HG03439 (cell line): ENCODE results near the gene KLK8.
"Not testable (repeated sequence)": the region's sequence is repeated elsewhere in the genome, so short reads cannot be mapped to it uniquely, and the experiment has no call there.

ENCODE experiments used
- ATAC-seq: cut with Tn5 transposase; IDR thresholded peaks from one replicate; pipeline ENCODE4 v1.9.1; 2021; ENCODE audit warnings: mild to moderate bottlenecking, moderate library complexity; ENCODE audit not compliant: unreplicated experiment

Gene KLK8

DNA sequence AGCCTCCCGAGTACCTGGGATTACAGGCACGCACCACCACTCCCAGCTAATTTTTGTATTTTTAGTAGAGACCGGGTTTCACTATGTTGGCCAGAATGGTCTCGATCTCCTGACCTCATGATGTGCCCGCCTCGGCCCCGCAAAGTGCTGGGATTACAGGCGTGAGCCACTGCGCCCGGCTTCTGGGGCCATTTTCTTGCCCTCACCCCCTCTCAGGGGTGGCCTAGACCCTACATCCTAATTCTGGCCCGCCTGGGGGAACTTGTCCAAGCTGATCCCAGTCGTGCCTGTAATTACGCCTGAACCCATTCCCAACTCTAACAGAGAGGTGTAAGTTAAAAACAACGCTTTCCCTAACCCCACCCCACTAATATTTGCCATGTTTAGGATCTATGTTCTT is 17.0 kb downstream of the KLK8 start:
- not testable (repeated sequence) for ATAC-seq

DNA sequence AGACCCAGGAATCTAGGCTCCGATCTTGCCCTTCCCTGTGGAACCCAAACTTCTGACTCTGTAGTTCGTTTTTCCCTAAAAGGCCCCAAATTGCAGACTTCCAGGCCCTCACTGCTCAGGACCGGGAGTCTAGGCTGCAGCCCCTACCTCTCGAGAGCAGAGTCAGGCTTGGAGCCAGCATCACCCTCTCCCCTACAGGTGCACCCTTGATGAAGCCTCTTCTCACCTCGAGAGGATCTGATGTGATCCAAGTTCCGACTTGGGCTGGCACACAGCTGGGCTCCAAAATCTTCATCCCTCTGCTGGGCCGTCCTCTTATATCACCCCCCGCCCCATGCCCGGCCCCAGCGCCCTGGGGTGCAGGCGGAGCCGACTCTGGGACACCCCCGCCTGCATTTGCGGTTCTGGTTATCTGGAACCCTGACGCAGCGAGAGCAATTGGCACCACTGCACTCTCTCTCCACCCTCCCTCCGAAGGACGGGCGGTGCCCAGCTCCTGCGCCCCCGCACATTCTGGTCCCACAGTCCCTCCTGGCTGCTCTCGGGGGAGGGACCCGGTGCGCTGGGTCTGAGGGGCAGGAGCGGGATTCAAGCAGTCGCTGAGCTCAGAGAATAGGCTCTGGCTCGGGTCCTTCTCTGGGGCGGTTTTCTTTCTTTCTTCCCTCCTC is 17.6 kb downstream of the KLK8 start, which contains the start of gene KLK7:
TSS of gene KLK7 (minus strand) at position 293 of the 668 bp plus-strand sequence. CDS start 1,518 bp downstream, outside the sequence.
- no peak for ATAC-seq

DNA sequence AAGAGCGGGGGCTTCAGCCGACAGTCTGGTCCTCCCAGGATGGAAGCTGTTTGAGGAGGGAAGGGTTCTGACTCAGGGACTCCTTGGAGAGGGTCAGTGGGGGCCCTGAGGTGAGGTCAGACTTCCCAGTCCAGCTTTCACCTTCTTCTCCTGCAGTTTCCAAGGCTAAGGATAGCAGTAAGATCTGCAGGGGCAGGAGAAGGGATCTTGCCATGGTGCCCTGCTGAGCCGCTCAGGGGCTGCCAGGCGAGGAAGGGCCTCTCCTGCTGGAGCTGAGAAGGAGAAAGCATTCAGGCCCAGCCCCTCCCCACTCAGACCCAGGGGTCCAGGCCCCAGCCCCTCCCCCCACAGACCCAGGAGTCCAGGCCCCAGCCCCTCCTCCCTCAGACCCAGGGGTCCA is 19.2 kb downstream of the KLK8 start:
- ATAC-seq = no peak

DNA sequence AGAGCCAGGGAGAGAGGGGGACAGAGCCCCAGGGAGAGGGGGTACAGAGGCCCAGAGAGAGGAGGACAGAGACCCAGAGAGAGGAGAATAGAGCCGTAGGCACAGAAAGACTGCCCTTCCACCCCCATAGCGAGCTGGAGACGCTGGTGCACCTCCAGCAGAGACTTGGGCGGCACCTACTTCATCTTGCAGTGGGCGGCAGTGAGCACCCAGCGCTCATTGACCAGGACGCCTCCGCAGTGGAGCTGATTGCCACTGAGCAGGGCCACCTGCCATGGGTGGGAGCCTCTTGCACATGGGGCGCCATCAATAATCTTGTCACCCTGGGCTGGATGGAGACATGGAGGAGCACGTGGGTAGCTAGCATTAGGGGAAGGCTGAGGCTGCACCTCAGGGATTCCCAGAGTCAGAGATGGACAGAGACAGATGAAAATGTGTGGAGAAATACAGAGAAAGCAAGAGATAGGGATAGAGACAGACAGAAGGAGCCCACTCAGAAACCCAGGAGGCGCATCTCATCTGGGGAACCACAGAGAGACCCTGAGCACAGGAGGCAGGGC is 19.7 kb downstream of the KLK8 start:
- ATAC-seq = no peak

DNA sequence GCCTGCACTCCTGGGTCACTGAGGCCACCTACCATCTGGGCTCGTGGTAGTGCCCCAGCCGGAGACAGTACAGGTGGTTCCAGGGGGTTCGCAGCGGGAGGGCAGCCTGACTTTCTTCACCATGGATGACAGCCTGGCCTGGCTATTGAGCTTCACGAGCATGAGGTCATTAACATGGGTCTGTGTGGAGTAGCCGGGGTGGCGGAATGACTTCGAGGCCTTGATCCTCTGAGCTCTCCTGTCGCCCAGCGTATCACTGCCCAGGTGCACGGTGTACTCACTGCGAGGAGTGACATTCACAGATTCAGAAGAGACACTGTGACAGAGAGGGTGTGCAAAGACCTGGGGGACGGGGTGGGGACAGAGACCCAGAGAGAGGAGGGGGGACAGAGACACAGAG is 21.2 kb downstream of the KLK8 start:
- no peak for ATAC-seq

DNA sequence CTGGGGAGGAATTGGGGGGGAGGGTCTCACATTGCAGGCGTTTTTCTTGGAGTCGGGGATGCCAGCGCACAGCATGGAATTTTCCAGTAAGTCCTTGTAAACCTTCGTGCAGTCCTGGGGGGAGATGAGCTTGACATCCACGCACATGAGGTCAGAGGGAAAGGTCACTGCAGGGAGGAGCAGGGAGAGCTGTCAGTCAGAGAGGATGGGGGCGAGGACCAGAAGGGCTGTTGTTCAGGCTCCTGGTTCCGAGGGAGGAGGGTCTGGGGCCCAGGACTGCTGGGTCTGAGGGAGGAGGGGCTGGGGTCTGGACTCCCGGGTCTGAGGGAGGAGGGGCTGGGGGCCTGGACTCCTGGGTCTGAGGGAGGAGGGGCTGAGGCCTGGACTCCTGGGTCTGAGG is 21.6 kb downstream of the KLK8 start:
- ATAC-seq = no peak

DNA sequence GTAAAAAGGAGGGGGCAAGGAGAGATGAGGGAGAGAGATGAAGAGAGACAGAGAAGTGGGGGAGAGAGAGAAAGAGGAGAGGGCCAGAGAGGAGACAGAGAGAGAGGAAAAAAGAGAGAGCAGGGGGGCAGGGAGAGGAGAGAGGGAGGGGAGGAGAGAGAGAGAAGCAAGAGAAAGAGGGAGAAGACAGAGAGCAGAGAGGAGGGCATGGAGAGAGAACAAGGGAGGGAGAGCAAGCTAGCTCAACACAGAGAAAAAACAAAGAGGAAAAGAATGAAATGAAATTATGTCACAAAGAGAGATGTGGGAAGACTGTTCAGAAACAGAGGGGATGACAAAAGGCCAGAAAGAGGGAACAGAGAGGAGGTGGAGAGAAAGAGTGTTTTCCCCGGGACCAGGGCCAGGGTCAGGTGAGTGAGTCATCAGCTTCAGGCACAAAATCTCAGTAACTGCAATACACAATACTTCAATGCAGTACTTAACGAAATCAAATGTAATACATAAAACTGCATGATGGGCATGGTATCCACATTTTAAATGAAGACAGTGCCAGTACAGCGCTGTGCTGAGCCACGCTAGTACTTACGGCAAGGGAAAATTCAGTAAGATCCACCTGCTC is 22.5 kb downstream of the KLK8 start:
- no peak for ATAC-seq

DNA sequence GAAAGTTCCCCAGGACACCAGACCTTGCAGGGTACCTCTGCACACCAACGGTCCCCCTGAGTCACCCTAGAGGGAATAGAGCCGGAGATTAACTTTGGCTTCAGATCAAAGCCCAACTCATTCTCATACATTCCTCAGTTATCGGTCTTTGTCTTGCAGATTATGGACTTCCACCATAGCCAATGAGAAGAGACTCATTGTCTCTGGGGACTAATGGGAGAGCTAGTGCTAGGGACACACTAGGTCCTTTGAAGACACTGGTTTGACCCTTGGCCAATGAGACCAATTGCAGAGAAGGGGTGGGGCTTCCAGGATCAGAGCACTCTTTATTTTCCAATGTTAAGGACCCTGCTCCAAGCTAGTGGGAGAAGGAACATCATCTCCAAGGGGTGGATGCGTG is 23.8 kb downstream of the KLK8 start:
- no peak for ATAC-seq

DNA sequence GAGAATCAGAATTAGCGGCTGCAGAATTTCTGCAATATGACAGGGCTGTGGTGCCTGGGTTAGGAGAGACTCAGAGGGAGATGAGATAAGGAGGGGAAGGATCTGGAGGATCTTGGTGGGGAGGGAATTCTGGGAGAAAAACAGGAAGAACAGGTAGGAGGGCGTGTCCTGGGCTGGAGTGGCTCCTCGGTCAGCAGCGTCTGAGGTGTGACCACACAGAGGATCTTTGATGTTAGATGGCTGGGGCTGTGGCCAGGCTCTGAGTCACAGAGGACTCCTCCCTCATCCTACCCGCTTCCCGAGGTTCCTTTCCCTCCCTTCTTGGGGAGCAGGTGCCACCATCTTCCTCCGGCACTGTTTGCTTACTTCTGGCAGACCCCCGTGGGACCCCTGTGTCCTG is 25.6 kb downstream of the KLK8 start:
- ATAC-seq = no peak

DNA sequence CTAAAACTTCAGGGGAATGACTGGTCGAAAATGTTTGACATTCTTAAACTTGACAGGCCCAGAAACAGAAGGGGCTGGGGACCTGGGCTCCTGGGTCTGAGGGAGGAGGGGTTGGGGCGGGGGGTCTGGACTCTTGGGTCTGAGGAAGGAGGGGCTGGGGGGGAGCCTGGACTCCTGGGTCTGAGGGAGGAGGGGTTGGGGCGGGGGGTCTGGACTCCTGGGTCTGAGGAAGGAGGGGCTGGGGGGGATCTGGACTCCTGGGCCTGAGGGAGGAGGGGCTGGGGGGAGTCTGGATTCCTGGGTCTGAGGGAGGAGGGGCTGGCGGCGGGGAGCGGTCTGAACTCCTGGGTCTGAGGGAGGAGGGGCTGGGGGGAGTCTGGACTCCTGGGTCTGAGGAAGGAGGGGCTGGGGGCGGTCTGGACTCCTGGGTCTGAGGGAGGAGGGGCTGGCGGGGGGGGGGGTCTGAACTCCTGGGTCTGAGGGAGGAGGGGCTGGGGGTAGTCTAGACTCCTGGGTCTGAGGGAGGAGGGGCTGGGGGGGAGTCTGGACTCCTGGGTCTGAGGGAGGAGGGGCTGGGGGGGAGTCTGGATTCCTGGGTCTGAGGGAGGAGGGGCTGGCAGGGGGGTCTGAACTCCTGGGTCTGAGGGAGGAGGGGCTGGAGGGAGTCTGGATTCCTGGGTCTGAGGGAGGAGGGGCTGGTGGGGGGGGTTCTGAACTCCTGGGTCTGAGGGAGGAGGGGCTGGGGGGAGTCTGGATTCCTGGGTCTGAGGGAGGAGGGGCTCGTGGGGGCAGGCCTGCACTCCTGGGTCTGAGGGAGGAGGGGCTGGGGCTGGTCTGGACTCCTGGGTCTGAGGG is 26.5 kb downstream of the KLK8 start:
- ATAC-seq = no peak

DNA sequence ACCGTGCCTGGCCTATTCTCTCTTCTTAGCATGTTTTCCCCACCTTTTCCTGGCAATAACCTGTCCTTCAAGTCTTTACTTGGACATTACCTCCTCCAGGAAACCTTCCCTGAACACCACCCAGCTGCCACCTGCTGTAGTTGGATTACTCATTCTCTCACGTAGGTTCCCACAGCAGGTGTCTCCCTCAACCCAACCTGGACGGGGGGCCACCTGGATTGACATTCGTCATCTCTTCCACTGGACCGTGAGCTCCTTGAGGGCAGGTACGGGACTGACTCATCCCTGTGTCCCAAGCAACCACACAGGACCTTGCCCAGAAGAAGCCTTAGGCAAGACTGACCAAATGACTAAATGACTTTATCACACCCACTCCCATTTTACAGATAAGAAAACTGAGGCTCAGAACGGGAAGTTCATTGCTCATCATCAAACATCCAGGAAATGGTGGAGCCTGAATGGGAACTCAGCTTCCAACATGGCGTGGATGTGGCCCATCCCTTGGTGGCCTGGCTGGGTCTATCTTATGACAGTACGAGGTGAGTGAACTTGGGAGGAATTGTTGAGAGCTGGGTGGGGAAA is 28.5 kb downstream of the KLK8 start:
- ATAC-seq = no peak

DNA sequence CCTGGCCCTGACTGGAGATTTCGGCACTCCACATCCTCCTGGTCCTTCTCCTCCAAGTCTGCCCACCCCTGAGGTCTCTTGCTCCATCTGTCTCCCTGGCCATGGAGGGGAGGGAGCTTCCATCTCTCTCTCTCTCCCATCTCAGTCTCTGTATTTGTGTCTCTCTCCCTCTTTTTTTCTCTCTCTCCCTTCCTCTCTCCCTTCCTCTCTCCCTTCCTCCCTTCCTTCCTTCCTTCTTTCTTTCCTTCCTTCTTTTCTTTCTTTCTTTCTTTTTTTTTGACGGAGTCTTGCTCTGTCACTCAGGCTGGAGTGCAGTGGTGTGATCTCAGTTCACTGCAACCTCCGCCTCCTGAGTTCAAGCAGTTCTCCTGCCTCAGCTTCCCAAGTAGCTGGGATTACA is 31.6 kb downstream of the KLK8 start:
- not testable (repeated sequence) for ATAC-seq

DNA sequence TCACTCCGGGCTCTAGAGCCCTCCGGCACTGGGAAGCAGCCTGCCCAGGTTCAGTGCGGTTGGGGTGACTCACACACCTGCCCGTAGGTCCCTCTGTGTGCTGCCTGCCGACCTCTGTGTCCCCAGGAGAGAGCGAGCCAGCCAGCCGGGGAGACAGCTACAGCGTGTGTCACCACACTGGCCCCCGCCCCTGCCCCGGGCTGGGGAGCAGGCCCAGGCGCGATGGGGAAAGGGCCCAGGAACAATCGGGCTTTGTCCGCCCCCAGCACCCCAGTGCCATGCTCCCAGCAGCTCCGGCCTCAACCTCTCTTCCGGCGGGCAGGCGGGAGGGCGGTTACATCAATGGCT is 32.0 kb downstream of the KLK8 start, which contains the start of gene KLK6:
TSS of gene KLK6 (minus strand) at position 179 of the 348 bp plus-strand sequence. CDS start 1,487 bp downstream, outside the sequence.
- no peak for ATAC-seq

DNA sequence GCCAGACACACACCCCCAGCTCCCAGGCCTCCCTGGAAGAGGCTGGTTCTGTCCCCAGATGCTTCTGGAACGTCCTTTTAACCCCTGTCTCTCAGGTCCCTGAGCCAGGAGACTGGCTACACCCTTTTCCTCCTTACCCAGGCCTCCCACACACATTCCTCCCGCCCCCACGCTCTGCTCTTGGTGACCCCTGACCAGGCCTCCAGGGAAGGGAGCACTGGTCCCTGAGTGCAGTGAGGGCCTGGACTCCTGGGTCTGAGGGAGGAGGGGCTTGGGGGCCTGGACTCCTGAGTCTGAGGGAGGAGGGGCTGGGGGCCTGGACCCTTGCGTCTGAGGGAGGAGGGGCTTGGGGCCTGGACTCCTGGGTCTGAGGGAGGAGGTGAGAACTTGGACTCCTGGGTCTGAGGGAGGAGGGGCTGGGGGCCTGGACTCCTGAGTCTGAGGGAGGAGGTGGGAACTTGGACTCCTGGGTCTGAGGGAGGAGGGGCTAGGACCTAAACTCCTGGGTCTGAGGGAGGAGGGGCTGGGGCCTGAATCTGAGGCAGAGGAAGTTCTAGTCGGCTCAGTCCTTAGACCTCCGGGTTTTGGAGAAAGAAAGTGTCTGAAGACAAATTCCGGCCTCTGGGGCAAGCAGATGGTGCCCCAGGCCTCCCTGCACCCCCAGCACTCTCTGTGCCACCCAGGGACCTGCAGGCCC is 32.5 kb downstream of the KLK8 start:
- ATAC-seq = no peak

DNA sequence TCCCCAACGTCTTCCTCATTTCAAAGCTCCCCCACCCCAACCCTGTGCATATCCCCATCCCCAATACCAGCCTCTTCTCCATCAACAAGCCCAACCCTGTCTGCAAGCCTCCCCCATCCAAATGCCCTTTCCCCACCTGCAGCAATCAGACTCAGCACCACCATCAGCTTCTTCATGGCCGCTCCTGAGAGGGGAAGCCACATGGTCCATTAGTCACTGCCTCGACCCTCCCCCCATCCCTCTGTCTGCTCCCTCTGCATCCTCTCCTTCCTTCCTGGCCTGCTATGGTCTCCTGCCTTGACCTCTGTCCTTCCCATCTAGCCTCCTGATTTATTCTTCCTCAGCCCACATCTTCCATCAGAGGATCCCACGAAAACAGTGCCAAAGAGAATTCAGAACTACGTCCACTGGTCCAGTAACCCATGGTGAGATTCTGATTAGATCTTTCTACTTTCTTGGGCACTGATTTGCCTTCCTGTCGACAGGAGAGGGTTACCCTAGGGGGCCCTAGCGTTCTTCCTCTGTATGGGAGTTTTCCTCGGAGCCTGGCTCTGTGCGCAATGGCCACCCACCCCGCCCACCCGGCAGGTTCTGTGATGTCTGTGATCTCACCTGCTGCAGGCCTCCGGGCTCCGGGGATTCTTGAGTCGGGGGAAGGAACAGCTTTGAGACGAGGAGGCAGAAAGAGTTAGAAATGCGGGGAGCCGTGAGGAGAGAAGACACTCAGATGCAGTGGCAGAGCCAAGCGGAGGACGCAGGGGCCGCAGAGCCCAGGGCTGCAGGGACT is 33.3 kb downstream of the KLK8 start:
- ATAC-seq = no peak

DNA sequence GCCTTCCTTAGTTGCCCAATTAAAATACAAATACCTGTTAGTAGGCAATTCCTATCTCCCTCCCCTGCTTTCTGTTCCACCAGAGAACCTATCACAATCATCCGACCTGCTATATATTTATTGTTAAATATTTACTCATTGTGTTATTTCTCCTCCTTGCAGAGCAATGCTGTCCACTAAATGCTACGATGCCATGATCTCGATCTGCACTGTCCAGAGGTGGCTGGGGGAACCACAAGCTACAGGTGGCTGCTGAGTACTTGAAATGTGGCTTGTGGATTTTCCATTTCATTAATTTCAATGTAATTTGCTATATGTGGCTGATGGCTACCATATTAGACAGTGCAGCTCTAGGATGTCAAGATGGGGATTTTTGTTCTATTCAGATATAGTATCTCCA is 37.1 kb downstream of the KLK8 start:
- ATAC-seq = no peak

DNA sequence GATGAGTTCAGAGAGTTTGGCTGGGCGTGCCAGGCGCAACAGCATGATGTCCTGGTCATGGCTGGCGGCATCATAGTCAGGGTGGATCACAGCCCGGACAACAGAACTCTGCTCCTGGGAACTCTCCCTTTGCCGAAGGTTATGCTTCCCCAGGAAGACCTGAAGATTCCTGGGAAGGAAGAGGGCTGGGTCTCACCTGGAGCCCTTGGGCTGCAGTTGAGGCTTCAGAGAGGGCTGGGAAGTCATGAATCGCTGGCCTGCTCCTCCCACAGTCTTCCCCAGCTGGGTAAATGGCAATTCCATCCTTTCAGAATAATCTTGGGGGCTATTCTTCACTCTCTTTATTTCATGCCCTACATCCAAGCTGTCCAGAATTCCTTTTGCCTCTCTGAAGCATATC is 38.0 kb downstream of the KLK8 start:
- no peak for ATAC-seq

DNA sequence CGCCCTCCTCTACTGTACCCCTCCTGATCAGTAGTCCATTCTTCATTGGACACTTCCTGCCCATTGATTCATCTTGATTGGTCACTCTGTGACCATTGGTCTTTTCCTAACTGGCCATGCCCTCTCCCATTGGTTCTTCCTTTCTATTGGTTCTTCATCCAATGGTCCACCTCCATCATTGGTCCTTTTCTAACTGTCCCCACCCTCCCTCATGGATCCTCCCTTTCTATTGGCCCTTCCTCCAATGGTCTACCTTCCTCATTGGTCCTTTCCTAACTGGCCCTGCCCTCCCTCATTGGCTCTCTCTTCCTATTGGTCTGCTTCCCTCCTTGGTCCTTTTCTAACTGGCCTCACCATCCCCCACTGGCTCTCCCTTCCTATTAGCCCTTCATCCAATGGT is 39.2 kb downstream of the KLK8 start:
- ATAC-seq = no peak

DNA sequence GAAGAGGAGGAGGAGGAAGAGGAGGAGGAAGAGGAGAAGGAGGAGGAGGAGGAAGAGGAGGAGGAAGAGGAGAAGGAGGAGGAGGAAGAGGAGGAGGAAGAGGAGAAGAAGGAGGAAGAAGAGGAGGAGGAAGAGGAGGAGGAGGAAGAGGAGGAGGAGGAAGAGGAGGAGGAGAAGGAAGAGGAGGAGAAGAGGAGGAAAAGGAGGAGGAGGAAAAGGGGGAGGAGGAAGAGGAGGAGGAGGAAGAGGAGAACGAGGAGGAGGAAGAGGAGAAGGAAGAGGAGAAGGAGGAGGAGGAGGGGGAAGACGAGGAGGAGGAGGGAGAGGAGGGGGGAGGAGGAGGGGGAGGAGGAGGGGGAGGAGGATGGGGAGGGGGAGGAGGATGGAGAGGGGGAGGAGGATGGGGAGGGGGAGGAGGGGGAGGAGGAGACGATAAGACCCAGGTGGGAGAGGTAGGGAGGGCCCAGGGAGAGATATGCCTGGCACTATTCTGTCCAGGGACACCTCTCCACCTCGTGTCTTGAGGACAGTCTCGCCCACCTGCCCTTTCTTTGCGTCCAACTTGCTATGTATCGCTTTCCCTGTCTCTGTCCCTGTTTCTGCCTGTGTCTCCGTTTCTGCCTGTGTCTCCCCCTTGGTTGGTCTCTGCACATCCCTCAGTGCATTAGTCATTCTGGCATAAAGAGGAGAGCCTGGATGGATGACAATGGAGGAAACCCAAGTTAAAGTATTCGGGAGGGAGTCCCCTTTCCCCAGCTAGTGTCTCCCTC is 41.5 kb downstream of the KLK8 start:
- ATAC-seq = no peak
